HG02943 (cell line): Measurements from ENCODE around the gene P2RY13.

ENCODE experiments used
- ATAC-seq: cut with Tn5 transposase; IDR thresholded peaks from one replicate; pipeline ENCODE4 v1.9.1; 2021; ENCODE audit warnings: mild to moderate bottlenecking, low read depth, moderate library complexity; ENCODE audit not compliant: unreplicated experiment

P2RY13 gene

GRCh38 chr3:151299006-151299405 is 30.3 kb downstream of the P2RY13 start:
- ATAC-seq, result no peak

- ATAC-seq, result no peak
These were observed 31.9 kb downstream of the P2RY13 start for GRCh38 chr3:151297429-151297828.

- ATAC-seq, result no peak
These were observed 33.1 kb downstream of the P2RY13 start for GRCh38 chr3:151296226-151296625.

- no peak for ATAC-seq
These were observed 36.2 kb downstream of the P2RY13 start for GRCh38 chr3:151293127-151293526.

- ATAC-seq, result no peak
These were observed 38.7 kb downstream of the P2RY13 start for GRCh38 chr3:151290673-151291072.

- no peak for ATAC-seq
These were observed 39.9 kb downstream of the P2RY13 start for GRCh38 chr3:151289445-151289844.

GRCh38 chr3:151285940-151286339 is 43.4 kb downstream of the P2RY13 start:
- ATAC-seq, result no peak

GRCh38 chr3:151283907-151284461 is 45.4 kb downstream of the P2RY13 start:
- ATAC-seq, result no peak

- ATAC-seq, result no peak
These were observed 46.0 kb downstream of the P2RY13 start for GRCh38 chr3:151283387-151283786.

- ATAC-seq, result no peak
These were observed 46.4 kb downstream of the P2RY13 start for GRCh38 chr3:151282921-151283320.

GRCh38 chr3:151281671-151282324 is 47.6 kb downstream of the P2RY13 start:
- ATAC-seq, result no peak

GRCh38 chr3:151278230-151278629 is 51.1 kb downstream of the P2RY13 start, which contains the start of gene P2RY14:
P2RY14 (minus strand) TSS chr3:151278542; CDS start chr3:151214316, 64,226 bp downstream.
- ATAC-seq, result no peak

- ATAC-seq, result no peak
These were observed 52.7 kb downstream of the P2RY13 start for GRCh38 chr3:151276687-151277042.
